ENCODE measurements around the gene SRRD.
"Not testable (repeated sequence)": the region's sequence is repeated elsewhere in the genome, so short reads cannot be mapped to it uniquely, and the experiment has no call there.

SRRD gene

GRCh38 chr22:26516503-26516902 is 32.8 kb downstream of the SRRD start:
- DNase-seq (ENCODE audit: low read depth in 1 of 2, low spot score in 1 of 2) = no peak

- DNase-seq (ENCODE audit: low read depth in 1 of 2, low spot score in 1 of 2) = no peak
Observed at GRCh38 chr22:26517429-26517828, 33.8 kb downstream of the SRRD start.

GRCh38 chr22:26522012-26522411 is 38.3 kb downstream of the SRRD start:
- DNase-seq (ENCODE audit: low read depth in 1 of 2, low spot score in 1 of 2) = no peak

GRCh38 chr22:26522592-26522991 is 38.9 kb downstream of the SRRD start:
- DNase-seq (ENCODE audit: low read depth in 1 of 2, low spot score in 1 of 2) = no peak

GRCh38 chr22:26524870-26525269 is 41.2 kb downstream of the SRRD start:
- no peak for DNase-seq (ENCODE audit: low read depth in 1 of 2, low spot score in 1 of 2)

- DNase-seq (ENCODE audit: low read depth in 1 of 2, low spot score in 1 of 2) = no peak
Observed at GRCh38 chr22:26525946-26526564, 42.4 kb downstream of the SRRD start.

GRCh38 chr22:26527167-26527566 is 43.5 kb downstream of the SRRD start:
- DNase-seq (ENCODE audit: low read depth in 1 of 2, low spot score in 1 of 2) = no peak

GRCh38 chr22:26527574-26528465 is 44.1 kb downstream of the SRRD start:
- DNase-seq (ENCODE audit: low read depth in 1 of 2, low spot score in 1 of 2) = no peak

- not testable (repeated sequence) for DNase-seq (ENCODE audit: low read depth in 1 of 2, low spot score in 1 of 2)
Observed at GRCh38 chr22:26528518-26528917, 44.8 kb downstream of the SRRD start.

GRCh38 chr22:26529345-26529744 is 45.7 kb downstream of the SRRD start:
- DNase-seq (ENCODE audit: low read depth in 1 of 2, low spot score in 1 of 2) = no peak

- DNase-seq (ENCODE audit: low read depth in 1 of 2, low spot score in 1 of 2) = no peak
Observed at GRCh38 chr22:26534171-26534855, 50.6 kb downstream of the SRRD start.

GRCh38 chr22:26534874-26535602 is 51.4 kb downstream of the SRRD start:
- DNase-seq (ENCODE audit: low read depth in 1 of 2, low spot score in 1 of 2) = no peak

- DNase-seq (ENCODE audit: low read depth in 1 of 2, low spot score in 1 of 2) = no peak
Observed at GRCh38 chr22:26535603-26535908, 51.9 kb downstream of the SRRD start.

- no peak for DNase-seq (ENCODE audit: low read depth in 1 of 2, low spot score in 1 of 2)
Observed at GRCh38 chr22:26536056-26536761, 52.5 kb downstream of the SRRD start.

- DNase-seq (ENCODE audit: low read depth in 1 of 2, low spot score in 1 of 2) = no peak
Observed at GRCh38 chr22:26536762-26537134, 53.1 kb downstream of the SRRD start.

GRCh38 chr22:26540119-26540518 is 56.4 kb downstream of the SRRD start:
- DNase-seq (ENCODE audit: low read depth in 1 of 2, low spot score in 1 of 2) = no peak

GRCh38 chr22:26541167-26541819 is 57.6 kb downstream of the SRRD start:
- DNase-seq (ENCODE audit: low read depth in 1 of 2, low spot score in 1 of 2) = no peak

- no peak for DNase-seq (ENCODE audit: low read depth in 1 of 2, low spot score in 1 of 2)
Observed at GRCh38 chr22:26542831-26543230, 59.2 kb downstream of the SRRD start.
